ENCODE data around the gene SRRT.

DNA sequence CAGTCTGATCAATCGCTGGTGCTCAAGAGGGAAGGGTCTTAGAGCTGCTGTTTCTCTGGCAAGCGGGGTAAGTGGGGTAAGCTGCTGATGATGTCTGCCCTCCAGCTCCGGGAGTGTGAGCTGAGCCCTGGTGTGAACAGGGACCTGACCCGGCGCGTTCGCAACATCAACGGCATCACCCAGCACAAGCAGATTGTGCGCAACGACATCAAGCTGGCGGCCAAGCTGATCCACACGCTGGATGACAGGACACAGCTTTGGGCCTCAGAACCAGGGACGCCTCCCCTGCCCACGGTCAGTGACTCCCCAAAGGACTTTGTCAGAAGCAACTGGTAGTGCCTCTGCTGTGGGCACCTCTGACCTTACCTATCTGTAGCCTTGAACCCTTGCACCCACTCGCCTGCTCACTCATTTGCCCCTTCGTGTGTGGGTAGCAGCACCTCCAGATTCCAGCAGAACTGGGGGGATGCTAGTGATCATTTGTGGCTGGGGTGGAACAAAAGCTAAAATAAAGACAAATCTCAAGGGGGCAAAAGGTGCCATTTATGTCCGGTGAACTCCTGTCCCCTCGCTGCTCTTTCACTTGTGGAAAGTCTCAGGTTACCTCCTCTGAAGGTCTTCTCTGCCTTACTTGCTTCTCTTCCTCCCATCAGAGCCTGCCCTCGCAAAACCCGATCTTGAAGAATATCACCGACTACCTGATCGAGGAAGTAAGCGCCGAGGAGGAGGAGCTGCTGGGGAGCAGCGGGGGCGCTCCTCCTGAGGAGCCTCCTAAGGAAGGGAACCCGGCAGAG is 11.4 kb downstream of the SRRT start:
- TF ChIP-seq, protein P1, sequence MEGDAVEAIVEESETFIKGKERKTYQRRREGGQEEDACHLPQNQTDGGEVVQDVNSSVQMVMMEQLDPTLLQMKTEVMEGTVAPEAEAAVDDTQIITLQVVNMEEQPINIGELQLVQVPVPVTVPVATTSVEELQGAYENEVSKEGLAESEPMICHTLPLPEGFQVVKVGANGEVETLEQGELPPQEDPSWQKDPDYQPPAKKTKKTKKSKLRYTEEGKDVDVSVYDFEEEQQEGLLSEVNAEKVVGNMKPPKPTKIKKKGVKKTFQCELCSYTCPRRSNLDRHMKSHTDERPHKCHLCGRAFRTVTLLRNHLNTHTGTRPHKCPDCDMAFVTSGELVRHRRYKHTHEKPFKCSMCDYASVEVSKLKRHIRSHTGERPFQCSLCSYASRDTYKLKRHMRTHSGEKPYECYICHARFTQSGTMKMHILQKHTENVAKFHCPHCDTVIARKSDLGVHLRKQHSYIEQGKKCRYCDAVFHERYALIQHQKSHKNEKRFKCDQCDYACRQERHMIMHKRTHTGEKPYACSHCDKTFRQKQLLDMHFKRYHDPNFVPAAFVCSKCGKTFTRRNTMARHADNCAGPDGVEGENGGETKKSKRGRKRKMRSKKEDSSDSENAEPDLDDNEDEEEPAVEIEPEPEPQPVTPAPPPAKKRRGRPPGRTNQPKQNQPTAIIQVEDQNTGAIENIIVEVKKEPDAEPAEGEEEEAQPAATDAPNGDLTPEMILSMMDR (IDR thresholded peaks at IDR 0.05; ENCODE audit: low read length) = no peak
- no peak for TF ChIP-seq EZH2 (IDR thresholded peaks at IDR 0.05; ENCODE audit: borderline replicate concordance, low read length)

All from OCI-LY1 (cell line).